IPS-20b (cell line): ENCODE measurements around the gene CTDP1.
"Not testable (repeated sequence)": the region's sequence is repeated elsewhere in the genome, so short reads cannot be mapped to it uniquely, and the experiment has no call there.

Experiments used
- H3K27ac ChIP-seq: one replicate; pipeline ENCODE4 v1.5.1; 2013; ENCODE audit warnings: low read length
- H3K27me3 ChIP-seq: 2 replicates; pipeline ENCODE4 v1.6.1; 2013; ENCODE audit warnings: mild to moderate bottlenecking, low read length, inconsistent platforms; ENCODE audit not compliant: insufficient read depth
- H3K36me3 ChIP-seq: 2 replicates; pipeline ENCODE4 v1.6.1; 2013; ENCODE audit warnings: low read depth, mild to moderate bottlenecking, inconsistent platforms, low read length, moderate library complexity; ENCODE audit not compliant: insufficient read depth
- H3K4me1 ChIP-seq: 2 replicates; pipeline ENCODE4 v1.6.1; 2013; ENCODE audit warnings: mild to moderate bottlenecking, control low read depth, inconsistent platforms, low read length, moderate library complexity; ENCODE audit not compliant: insufficient read depth
- H3K4me3 ChIP-seq: 2 replicates; pipeline ENCODE4 v1.5.1; 2013; ENCODE audit warnings: mild to moderate bottlenecking, low read length, inconsistent platforms
- H3K9ac ChIP-seq: 2 replicates; pipeline ENCODE4 v1.6.1; 2013; ENCODE audit warnings: low read depth, mild to moderate bottlenecking, inconsistent platforms, low read length, moderate library complexity
- H3K9me3 ChIP-seq: 2 replicates; pipeline ENCODE4 v1.6.1; 2013; ENCODE audit warnings: mild to moderate bottlenecking, low read depth, low read length, inconsistent platforms; ENCODE audit not compliant: insufficient read depth

CTDP1 gene

GRCh38 chr18:79685971-79686370 is 6.4 kb downstream of the CTDP1 start:
- H3K36me3 ChIP-seq, result no peaks in the 10 kb centered on the region
- H3K27ac ChIP-seq, result no peak overlapping the region
- H3K9ac ChIP-seq, result no peak overlapping the region
- H3K27me3 ChIP-seq, result no peaks in the 10 kb centered on the region
- H3K4me3 ChIP-seq, result no peak overlapping the region
- H3K4me1 ChIP-seq, result no peaks in the 10 kb centered on the region; the same call in 1 of the 2 replicates
- H3K9me3 ChIP-seq, result no peaks in the 10 kb centered on the region

DNA sequence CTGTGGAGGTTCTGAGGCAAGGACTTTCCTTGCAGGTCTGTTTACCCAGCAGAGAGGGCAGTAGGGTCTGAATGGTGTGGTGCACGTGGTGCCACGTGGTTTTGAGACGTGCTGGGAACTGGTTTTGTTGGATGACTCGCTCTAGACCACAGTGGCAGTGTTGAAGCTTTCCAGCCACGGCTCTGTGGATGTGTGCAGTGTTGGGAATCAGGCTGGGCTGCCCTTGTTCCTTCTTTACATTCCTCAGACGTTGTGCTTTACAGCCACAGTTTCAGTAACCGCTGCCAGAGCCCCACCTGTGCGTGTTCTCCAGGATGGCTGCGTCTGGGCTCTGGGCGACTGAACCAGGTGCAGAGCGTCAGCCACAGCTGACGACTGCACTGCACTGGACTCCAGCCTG is 8.2 kb downstream of the CTDP1 start:
- Histone ChIP-seq H3K4me1 (no peaks in the 10 kb centered on the region; the same call in 1 of the 2 replicates), H3K9me3 (no peaks in the 10 kb centered on the region), H3K36me3 (no peaks in the 10 kb centered on the region), H3K27ac (no peak overlapping the region), H3K9ac (no peak overlapping the region), H3K4me3 (no peak overlapping the region), H3K27me3 (no peaks in the 10 kb centered on the region)

DNA sequence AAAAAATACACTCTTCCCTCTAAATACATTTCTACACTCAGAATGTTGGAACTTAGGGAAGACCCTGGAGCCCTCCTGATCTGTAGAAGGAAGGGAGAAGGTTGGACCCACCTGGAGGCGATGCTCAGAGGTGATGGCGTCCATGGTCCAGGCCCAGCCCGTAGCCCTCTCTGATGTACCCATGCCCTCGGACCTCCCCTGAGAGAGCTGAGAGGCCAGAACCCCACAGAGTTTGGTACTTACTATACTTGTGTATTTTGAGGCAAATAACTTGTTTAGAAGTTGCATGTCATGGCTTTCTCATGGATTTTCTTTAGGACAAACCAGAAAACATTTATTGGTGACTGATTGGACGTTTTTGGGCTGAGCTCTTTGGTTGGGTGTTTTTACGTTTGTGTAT is 10.5 kb downstream of the CTDP1 start:
- H3K4me3 ChIP-seq, result no peak overlapping the region
- H3K36me3 ChIP-seq, result no peaks in the 10 kb centered on the region
- H3K27ac ChIP-seq, result no peak overlapping the region
- no peaks in the 10 kb centered on the region for H3K27me3 ChIP-seq
- H3K4me1 ChIP-seq, result no peaks in the 10 kb centered on the region; the same call in none of the 2 replicates
- H3K9ac ChIP-seq, result no peak overlapping the region
- H3K9me3 ChIP-seq, result no peaks in the 10 kb centered on the region

DNA sequence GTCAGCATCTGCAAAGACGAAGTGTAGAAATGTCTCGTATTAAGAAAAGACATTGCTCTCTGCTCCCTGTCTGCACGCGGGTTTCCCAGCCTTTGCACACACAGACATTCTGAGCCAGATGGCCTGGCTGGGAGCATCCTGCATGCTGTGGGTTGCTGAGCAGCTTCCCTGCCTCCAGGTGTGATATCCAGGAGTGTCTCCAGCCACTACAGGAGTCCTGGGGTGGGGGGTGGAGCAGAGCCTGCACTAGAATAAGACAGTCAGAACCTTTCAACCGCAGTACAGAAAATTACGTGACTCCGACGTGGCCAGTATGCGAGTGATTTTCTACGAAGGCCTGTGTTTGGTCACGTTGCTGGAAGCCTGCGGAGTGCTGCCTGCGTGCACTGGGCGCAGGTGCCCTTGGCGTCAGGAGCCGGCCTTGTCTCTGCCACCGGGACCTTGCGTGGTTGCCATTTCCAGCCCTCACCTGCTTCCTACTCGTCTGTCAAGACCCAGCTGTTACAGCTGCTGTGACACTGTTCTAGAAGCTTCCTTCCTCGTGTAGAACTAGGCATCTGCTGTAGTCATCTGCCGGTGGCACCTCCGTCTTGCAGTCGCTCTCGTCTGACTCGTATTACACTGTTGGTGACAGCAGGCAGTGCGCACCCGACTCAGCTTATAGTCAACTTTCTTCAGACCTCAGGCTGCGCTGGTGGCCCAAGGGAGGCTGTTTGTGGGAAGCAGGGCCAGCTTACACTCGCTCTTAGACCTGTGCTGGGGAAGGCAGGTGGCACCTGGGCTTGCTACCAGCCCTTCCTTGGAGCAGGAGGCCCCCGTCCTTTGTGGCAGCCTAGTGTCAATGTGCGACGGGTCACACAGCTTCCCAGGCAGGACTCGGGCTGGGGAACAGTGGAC is 11.2 kb downstream of the CTDP1 start:
- Histone ChIP-seq H3K4me3 (no peak overlapping the region), H3K9ac (no peak overlapping the region), H3K4me1 (no peaks in the 10 kb centered on the region; the same call in none of the 2 replicates), H3K9me3 (no peaks in the 10 kb centered on the region), H3K36me3 (peaks cover 4% of the 10 kb centered on the region), H3K27ac (no peak overlapping the region), H3K27me3 (no peaks in the 10 kb centered on the region)

DNA sequence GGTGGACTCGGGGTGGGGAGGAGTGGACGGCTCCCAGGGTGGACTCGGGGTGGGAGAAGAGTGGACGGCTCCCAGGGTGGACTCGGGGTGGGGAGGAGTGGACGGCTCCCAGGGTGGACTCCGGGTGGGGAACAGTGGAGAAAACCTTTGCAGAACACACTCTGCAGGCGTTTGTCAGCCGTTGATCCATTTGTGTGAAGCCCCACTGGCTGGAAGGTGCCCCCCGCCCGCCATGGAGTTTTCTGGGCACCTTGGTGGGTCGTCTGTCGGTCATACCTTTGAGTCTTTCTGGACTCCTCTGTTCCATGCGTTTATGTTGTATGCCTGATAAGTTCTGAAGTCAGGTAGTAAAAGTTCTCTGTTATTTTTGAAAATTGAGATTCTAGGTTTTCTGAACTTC is 12.5 kb downstream of the CTDP1 start:
- no peaks in the 10 kb centered on the region for H3K9me3 ChIP-seq
- H3K36me3 ChIP-seq, result peaks cover 14% of the 10 kb centered on the region
- H3K27me3 ChIP-seq, result no peaks in the 10 kb centered on the region
- no peaks in the 10 kb centered on the region; the same call in none of the 2 replicates for H3K4me1 ChIP-seq
- H3K9ac ChIP-seq, result no peak overlapping the region
- no peak overlapping the region for H3K4me3 ChIP-seq
- no peak overlapping the region for H3K27ac ChIP-seq

- Histone ChIP-seq H3K27ac (no peak overlapping the region), H3K27me3 (no peaks in the 10 kb centered on the region), H3K9ac (no peak overlapping the region), H3K9me3 (no peaks in the 10 kb centered on the region), H3K4me3 (no peak overlapping the region), H3K4me1 (no peaks in the 10 kb centered on the region; the same call in 1 of the 2 replicates), H3K36me3 (peaks cover 22% of the 10 kb centered on the region)
Observed at GRCh38 chr18:79692886-79693285, 13.3 kb downstream of the CTDP1 start.

GRCh38 chr18:79693561-79694205 is 14.1 kb downstream of the CTDP1 start:
- no peaks in the 10 kb centered on the region for H3K9me3 ChIP-seq
- no peak overlapping the region for H3K9ac ChIP-seq
- H3K27me3 ChIP-seq, result no peaks in the 10 kb centered on the region
- no peaks in the 10 kb centered on the region; the same call in 1 of the 2 replicates for H3K4me1 ChIP-seq
- H3K36me3 ChIP-seq, result peaks cover 30% of the 10 kb centered on the region
- H3K27ac ChIP-seq, result no peak overlapping the region
- H3K4me3 ChIP-seq, result no peak overlapping the region

DNA sequence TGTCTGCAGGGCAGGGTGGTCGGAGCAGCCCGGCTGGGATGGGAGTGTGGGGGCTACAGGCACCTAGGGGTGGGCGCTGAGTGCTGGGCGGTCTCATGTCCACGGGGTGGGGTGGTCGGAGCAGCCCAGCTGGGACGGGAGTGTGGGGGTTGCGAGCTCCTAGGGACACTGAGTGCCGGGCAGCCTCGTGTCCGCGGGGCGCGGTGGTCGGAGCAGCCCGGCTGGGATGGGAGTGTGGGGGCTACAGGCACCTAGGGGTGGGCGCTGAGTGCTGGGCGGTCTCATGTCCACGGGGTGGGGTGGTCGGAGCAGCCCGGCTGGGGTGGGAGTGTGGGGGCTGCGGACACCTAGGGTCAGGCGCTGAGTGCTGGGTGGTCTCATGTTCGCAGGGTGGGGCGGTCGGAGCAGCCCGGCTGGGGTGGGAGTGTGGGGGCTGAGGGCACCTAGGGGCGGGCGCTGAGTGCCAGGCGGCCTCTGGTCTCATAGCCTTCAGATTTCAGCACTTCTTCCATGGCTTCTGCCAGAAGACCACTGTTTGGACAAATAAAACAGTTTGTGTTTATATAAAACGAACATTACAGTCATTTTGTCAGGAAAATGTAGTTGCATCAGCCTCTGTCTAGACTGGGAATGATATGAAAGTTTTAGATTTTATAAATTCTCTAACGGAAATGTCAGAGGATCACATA is 14.7 kb downstream of the CTDP1 start:
- H3K4me1 ChIP-seq, H3K4me3 ChIP-seq, H3K27me3 ChIP-seq, H3K27ac ChIP-seq, H3K9me3 ChIP-seq, H3K9ac ChIP-seq: not testable (repeated sequence)
- peaks cover 34% of the 10 kb centered on the region for H3K36me3 ChIP-seq

- Histone ChIP-seq H3K9ac (no peak overlapping the region), H3K27me3 (no peaks in the 10 kb centered on the region), H3K9me3 (no peaks in the 10 kb centered on the region), H3K27ac (no peak overlapping the region), H3K36me3 (peaks cover 39% of the 10 kb centered on the region), H3K4me3 (no peak overlapping the region), H3K4me1 (no peaks in the 10 kb centered on the region; the same call in 1 of the 2 replicates)
Observed at GRCh38 chr18:79694895-79695213, 15.3 kb downstream of the CTDP1 start.

DNA sequence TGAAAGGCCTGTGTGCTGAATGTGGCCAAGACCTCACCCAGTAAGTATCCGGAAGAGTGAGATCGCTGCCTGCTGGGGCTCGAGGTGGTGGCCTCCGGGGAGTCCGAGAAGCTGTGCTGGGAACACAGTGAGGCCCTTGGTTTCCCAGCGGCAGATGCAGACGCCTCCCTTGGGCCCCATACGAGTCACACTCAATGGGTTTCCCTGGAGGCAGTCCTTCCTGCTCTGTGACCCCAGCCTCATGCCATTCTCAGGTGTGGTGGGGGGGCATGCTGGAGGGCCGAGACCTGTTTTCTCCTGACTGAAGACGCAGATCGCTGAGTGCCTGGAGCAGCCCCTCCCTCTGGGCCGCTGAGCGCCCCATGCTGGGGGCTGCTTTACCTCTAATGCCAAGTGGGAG is 15.7 kb downstream of the CTDP1 start:
- Histone ChIP-seq H3K4me3 (no peak overlapping the region), H3K9ac (no peak overlapping the region), H3K4me1 (no peaks in the 10 kb centered on the region; the same call in 1 of the 2 replicates), H3K27ac (no peak overlapping the region), H3K27me3 (no peaks in the 10 kb centered on the region), H3K9me3 (no peaks in the 10 kb centered on the region), H3K36me3 (peaks cover 42% of the 10 kb centered on the region)

DNA sequence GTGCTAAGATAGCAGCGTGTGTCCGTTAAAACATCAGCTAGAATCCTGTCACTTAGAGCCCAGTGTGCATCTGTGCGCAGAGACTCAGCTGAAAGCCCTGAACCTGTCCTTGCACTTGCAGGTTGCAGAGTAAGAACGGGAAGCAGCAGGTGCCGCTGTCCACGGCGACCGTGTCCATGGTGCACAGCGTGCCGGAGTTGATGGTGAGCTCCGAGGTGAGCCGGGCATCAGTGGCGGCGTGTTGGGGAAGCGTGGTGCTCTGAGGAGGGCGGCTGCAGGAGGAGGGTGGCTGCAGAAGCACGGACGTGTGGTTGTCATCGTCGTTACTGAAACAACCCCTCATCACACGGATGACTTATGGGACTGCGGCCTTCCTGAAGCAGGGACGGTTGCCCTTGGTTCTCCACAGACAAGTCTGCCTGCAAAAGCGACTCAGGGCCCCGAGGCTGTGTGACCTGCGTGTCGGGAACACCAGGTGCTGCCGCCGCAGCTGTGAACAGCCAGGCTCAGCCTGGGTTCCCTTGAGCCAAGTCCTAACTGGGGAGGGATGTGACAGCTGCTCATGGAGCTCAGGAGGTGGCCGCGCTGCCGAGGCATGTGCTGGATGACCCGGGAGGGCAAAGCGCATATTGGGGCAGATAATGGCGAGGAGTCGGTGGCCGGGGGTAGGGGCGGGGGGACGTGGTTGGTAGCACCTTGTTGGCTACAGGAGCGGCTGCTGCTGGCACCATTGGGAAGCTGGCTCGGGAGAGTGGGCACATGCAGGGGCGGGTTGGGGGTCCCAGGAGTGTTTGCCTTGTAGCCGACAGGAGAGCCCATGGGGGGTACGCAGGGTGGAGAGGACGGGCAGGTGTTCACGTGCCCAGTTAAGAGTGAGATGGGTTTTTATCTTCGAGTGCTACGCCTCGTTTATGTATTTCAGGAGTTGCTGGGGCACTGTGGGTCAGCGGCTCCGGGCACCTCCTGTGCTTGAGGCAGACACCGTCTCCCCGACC is 16.6 kb downstream of the CTDP1 start:
- Histone ChIP-seq H3K27me3 (no peaks in the 10 kb centered on the region), H3K4me3 (no peak overlapping the region), H3K4me1 (no peaks in the 10 kb centered on the region; the same call in 1 of the 2 replicates), H3K27ac (no peak overlapping the region), H3K36me3 (peaks cover 50% of the 10 kb centered on the region), H3K9ac (no peak overlapping the region), H3K9me3 (no peaks in the 10 kb centered on the region)
